ENCODE measurements around the gene UBE2F. TPM values are rescaled to one million over a fixed set of nuclear protein-coding genes. Genes with fewer than 3 reads are reported as not detected.

Gene UBE2F
- total and polyA plus RNA-seq, 9 of the 15 experiments (the other 6 are each of a cell fraction or from before 2014, with no cell fraction given) = 18.1 to 88.1 (median 53.0) TPM

- TF ChIP-seq RERE (CRISPR knock-in tag; IDR thresholded peaks at IDR 0.05; ENCODE audit: borderline replicate concordance) = no peak
- no peak for TF ChIP-seq PBX2 (CRISPR knock-in tag; IDR thresholded peaks at IDR 0.05; ENCODE audit: low read depth)
- TF ChIP-seq PBX2 (tag; conservative IDR thresholded peaks at IDR 0.05; ENCODE audit: low read depth) = no peak
- no peak for TF ChIP-seq HNRNPL (IDR thresholded peaks at IDR 0.05; ENCODE audit: low read depth, low read length)
- TF ChIP-seq LARP7 (IDR thresholded peaks at IDR 0.05) = no peak
- TF ChIP-seq NBN (IDR thresholded peaks at IDR 0.05; ENCODE audit: low read depth) = no peak
- no peak for TF ChIP-seq ZMIZ1 (IDR thresholded peaks at IDR 0.05; ENCODE audit: low read depth in 2 of 2, low read length in 2 of 2)
- TF ChIP-seq MYC (IDR thresholded peaks at IDR 0.05; ENCODE audit: low read depth, low read length) = peak; percentile 87
- no peak for TF ChIP-seq MYC (CRISPR knock-in tag; IDR thresholded peaks at IDR 0.05; ENCODE audit: borderline replicate concordance, low read depth)
- TF ChIP-seq CCNT2 (IDR thresholded peaks at IDR 0.05; ENCODE audit: borderline replicate concordance, extremely low read depth, insufficient read length, low read depth, low read length) = peak; percentile 81
- peak; percentile 60 for TF ChIP-seq ATF3 (IDR thresholded peaks at IDR 0.05)
- no peak for TF ChIP-seq ATF3 (CRISPR knock-in tag; conservative IDR thresholded peaks at IDR 0.05)
- TF ChIP-seq PYGO2 (tag; IDR thresholded peaks at IDR 0.05) = no peak
Observed at GRCh38 chr2:237966565-237967462, at the start of gene UBE2F (continued).

Data from K562 (cell line).